Measurements from ENCODE around the gene STH.
"Not testable (repeated sequence)": the region's sequence is repeated elsewhere in the genome, so short reads cannot be mapped to it uniquely, and the experiment has no call there.

- TF ChIP-seq POLR2AphosphoS5, CTCF (IDR thresholded peaks at IDR 0.05): not testable (repeated sequence)
These were observed 42.3 kb upstream of the STH start for GRCh38 chr17:45956746-45957145.

All from prostate gland (tissue), 2 donors.